Embryonic facial prominence (tissue), 1 donor: Measurements from ENCODE around the gene RWDD1.

ENCODE experiments used
- DNase-seq: peaks from one replicate; pipeline ENCODE4 v3.0.0-alpha.2; 2016; ENCODE audit errors: extremely low spot score

Gene RWDD1

DNA sequence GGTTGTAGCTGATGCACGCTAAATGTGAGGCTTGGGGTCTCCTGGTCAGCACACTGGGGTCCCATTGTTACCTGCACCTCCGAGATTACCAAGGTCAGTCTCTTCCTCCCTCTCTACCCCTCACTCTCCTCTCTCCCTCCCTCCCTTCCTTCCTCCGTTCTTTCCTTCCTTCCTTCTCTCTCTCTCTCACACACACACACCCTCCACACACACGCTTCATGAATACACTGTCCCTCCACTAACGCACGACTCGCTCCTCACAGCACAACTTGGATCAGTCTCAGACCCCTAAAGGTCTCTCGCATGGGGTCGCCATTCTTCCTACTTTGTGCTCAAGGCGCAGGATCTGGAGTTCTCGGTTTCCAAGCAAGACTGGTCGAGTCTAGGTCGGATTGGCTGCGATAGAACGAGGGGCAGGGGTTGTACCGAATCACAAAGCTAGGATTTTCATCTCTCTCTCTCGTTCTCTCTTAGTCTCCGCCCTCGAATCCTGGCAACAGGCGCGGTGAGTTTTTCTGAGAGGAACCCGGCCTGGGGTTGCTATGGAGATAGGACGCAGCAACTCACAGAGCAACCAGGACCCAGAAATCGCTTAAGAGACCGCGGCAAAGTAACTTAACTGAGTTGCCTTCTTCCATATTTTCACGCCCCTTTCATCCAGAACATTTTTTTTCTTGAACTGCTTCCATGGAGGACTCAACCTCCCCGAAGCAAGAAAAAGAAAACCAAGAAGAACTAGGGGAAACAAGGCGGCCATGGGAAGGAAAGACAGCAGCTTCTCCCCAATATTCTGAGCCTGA lies 44.8 kb downstream of the RWDD1 start, which contains the start of gene RSPH4A:
Gene RSPH4A, plus strand, starts transcription at position 543 of the 800 bp plus-strand sequence. Its CDS starts 145 bp downstream, at position 688.
- DNase-seq, result peak; percentile 96

DNA sequence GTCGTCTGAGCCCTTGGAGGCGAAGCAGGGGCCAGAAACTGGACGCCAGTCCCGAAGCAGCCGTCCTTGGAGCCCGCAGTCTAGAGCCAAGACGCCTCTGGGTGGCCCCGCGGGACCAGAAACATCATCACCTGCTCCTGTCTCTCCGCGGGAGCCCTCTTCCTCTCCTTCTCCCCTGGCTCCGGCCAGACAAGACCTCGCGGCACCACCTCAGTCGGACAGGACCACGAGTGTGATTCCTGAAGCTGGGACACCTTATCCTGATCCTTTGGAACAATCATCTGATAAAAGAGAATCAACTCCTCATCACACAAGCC lies 45.4 kb downstream of the RWDD1 start:
- DNase-seq, result no peak

DNA sequence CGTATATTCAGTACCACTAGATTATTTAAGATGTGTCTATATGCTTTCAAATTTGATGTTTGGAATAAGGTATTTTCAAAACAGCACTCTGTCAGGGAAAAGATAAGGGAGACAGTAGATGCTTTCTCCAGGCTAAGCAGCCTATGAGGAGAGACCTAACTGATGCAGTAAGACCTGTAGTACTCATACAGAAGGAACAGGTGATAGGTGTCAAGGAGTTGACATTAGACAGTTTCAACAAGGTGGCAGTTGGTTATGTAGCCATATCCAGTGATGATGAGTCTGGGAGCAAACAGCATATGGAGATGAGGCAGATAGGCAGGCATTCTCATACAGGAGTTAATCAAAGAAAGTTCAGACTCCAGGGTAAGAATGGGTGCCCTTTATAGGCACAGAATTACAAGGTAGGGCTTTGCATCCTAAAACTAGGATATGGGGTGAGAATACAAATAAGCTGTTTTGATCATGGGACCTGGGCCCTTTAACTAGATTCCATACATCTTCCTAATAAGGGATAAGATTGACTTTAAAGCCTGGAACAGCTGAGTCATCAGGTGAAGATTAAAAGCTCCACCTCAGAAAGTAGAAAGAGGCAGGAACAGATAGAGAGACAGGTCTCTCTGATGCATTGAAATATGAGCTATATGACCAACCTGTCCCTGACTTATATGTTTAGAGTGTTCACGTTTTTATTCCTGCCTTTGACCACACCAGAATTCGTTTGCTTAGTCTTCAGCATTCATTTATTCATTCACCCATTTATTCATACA lies 52.9 kb downstream of the RWDD1 start:
- no peak for DNase-seq

DNA sequence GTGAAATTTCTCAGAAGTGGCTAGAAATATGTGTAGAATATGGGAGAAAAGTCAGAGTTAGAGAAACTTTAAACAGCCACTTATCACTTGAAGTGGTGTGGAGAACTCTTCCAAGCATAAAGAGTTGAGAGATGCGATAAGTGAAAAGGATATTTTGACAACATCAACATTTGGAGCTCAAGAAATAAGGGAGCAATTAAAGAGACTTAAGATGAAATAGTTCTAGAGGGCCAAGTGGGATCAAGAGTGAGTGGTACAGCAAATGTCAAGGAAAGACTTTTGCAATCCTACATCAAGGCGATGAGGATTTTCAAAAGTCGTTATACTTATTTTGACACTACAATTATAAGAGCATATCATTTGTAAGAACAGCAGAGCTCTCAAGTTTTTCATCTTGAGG lies 54.6 kb downstream of the RWDD1 start:
- DNase-seq, result no peak

DNA sequence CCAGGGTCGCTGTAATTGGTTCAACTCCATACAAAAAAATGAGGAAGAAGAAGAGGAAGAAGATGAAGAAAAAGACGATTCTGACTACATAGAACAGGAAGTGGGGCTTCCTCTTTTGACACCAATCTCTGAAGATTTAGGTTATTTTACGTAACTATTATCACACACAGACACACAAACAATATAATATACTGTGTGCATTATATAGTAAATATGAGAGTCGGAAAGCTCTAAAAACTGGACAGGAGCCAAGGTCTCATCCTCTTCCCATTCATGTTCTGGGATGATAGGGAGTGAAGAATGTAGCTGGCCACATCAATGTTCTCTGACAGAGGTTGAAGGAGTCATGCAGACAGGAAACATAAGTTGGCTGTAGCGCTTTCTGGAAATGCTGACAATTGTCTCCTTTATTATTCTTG lies 58.3 kb downstream of the RWDD1 start:
- DNase-seq, result no peak

DNA sequence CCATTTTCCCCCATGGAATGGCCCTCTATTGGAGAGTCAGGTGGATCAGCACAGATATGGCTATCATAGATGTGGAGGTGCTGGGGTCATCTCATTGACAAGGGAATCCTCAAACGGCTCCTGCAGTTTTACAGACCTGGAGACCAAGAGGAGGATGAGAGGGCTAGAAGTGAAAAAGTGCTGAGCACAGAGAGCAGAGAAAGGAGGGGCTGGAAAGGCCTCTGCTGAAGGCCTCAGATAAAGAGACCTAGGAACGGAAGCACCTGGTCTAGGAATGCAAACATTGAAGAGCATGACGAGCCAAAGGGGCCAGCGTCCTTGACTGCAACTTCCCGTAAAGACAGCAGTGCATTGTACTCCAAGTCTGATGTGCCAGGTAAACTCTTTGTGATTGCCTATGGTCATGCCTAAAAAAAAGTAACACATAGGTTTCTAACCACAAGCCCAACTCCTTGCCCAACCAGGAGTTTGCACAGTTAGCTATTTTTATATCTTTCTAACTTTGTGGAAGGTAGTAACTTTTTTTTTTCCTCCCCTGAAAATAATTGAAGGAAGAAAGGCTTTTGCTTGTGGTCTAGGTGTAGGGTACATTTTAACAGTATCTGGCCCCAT lies 60.2 kb downstream of the RWDD1 start:
- no peak for DNase-seq

DNA sequence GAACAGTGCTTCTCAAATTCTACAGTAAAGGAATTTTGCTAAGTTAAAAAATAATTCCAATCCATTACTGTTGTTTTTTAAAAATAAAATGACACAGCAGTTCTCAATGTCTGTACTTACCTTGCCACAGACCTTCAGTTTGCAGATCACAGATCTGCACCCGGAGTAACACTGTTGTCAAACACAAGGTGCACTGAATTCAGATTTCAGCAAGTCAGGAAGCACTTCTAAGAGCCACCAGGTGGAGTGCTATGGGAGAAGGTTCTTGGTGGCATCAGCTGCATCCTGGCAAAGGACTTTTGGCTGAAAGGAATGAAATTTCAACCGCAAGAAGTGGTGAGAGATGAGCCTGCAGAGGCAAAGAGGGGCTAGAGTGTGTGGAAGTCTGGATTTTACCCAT lies 62.4 kb downstream of the RWDD1 start:
- no peak for DNase-seq
